HFFc6 (cell line): ENCODE measurements around the gene ZNF227. TPM values are rescaled to one million over a fixed set of nuclear protein-coding genes. Genes with fewer than 3 reads are reported as not detected.

Experiments
- DNase-seq: peaks from one replicate; pipeline ENCODE4 v3.0.0-alpha.2; 2018
- H3K27ac Mint-ChIP-seq: 2 replicates; pipeline ENCODE4 v1.8.0; 2020; ENCODE audit warnings: mild to moderate bottlenecking, mixed read lengths
- H3K27me3 Mint-ChIP-seq: 2 replicates; pipeline ENCODE4 v1.8.0; 2021; ENCODE audit warnings: mild to moderate bottlenecking, moderate library complexity, mixed read lengths; ENCODE audit not compliant: insufficient read depth
- H3K36me3 Mint-ChIP-seq: 2 replicates; pipeline ENCODE4 v1.8.0; 2021; ENCODE audit warnings: low read depth, mixed read lengths
- H3K4me1 Mint-ChIP-seq: 2 replicates; pipeline ENCODE4 v1.8.0; 2020; ENCODE audit warnings: low read depth, mixed read lengths
- H3K4me3 Mint-ChIP-seq: 2 replicates; pipeline ENCODE4 v1.8.0; 2020; ENCODE audit warnings: mild to moderate bottlenecking, moderate library complexity, mixed read lengths
- H3K9me3 Mint-ChIP-seq: 2 replicates; pipeline ENCODE4 v1.8.0; 2020; ENCODE audit warnings: mild to moderate bottlenecking, mixed read lengths
- CTCF ChIP-seq: fragments of 200-600 bp; sonication (generic); IDR thresholded peaks from 2 replicates; pipeline ENCODE4 v1.5.0; 2021; ENCODE audit warnings: antibody characterized with exemption, mild to moderate bottlenecking
- total RNA-seq, 6 experiments: library from RNA; stranded (reverse); fragmentation: NEBNext Ultra II Directional; extraction: Animal tissue kit (Norgen Biotek cat#: 25700); gene quantifications; 2 replicates in 1 of 6; 3 replicates in 5 of 6; pipeline ENCODE4 v1.2.3, GENCODE V29; 2021

ZNF227 gene
- total RNA-seq, 6 experiments from 2014 or later: 11.6 to 13.4 (median 12.9) TPM

GRCh38 chr19:44277331-44277730 lies 65.0 kb downstream of the ZNF227 start:
- no peak overlapping the region for H3K27ac Mint-ChIP-seq
- peaks cover 2% of the 10 kb centered on the region; the same call in 1 of the 2 replicates for H3K27me3 Mint-ChIP-seq
- TF ChIP-seq CTCF: no peak
- H3K9me3 Mint-ChIP-seq: peaks cover 44% of the 10 kb centered on the region
- H3K4me3 Mint-ChIP-seq: no peak overlapping the region
- no peak for DNase-seq
- peaks cover 39% of the 10 kb centered on the region for H3K36me3 Mint-ChIP-seq
- H3K4me1 Mint-ChIP-seq: peaks cover 23% of the 10 kb centered on the region

DNA sequence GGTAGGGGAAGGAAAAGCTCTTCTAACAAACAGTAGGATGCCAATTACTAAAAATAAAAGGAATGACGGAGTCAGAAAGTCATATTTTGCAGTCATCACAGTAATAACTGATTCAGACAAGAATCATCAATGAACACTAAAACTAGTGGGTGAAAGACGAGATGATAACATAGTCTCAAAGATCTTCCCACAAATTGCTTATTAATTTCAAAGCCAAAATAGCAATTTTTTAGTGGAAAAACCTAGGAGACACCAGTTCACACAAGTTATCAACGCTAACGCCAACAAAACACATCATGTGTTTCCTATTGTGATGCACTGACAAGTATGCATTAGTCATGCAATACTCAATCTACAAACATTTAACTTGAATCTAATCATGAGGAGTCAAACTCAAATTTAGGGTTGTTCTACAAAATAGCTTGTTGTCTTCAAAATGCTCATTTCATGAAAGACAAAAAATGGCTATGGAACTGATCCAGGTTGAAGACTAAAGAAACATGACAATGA lies 65.9 kb downstream of the ZNF227 start:
- Mint-ChIP-seq H3K36me3 (peaks cover 33% of the 10 kb centered on the region), H3K27ac (peak overlapping the region; percentile 76), H3K4me1 (peaks cover 29% of the 10 kb centered on the region), H3K9me3 (peaks cover 40% of the 10 kb centered on the region), H3K27me3 (peaks cover 2% of the 10 kb centered on the region; the same call in 1 of the 2 replicates), H3K4me3 (peak overlapping the region; percentile 38)
- no peak for TF ChIP-seq CTCF
- DNase-seq: peak; percentile 38

GRCh38 chr19:44280916-44281315 lies 68.6 kb downstream of the ZNF227 start:
- TF ChIP-seq CTCF: no peak
- Mint-ChIP-seq H3K4me1 (peaks cover 31% of the 10 kb centered on the region), H3K4me3 (no peak overlapping the region), H3K27me3 (peaks cover 2% of the 10 kb centered on the region; the same call in 1 of the 2 replicates), H3K9me3 (peaks cover 28% of the 10 kb centered on the region), H3K36me3 (peaks cover 17% of the 10 kb centered on the region), H3K27ac (no peak overlapping the region)
- DNase-seq: no peak

DNA sequence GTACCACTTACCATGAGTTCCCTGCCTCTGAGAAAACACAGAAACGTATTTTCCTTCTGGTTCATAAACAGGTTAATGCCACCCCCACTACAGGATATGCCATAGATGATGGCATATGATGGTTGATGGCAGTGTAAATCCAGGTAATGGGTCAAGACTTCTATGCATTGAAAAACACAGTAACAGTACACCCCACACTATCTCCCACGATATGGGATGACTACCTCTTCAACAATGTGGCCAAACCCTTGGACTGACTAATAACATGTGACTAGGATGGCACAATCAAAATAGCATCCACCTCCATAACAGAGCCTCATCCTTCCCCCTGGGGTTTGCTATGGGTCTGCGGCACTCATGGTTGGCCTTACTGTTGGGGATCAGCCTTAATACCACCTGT lies 70.5 kb downstream of the ZNF227 start:
- Mint-ChIP-seq H3K27ac (no peak overlapping the region), H3K9me3 (peaks cover 28% of the 10 kb centered on the region), H3K4me1 (peaks cover 27% of the 10 kb centered on the region), H3K4me3 (no peak overlapping the region), H3K27me3 (peaks cover 2% of the 10 kb centered on the region; the same call in 1 of the 2 replicates), H3K36me3 (peaks cover 14% of the 10 kb centered on the region)
- DNase-seq: peak; percentile 8
- no peak for TF ChIP-seq CTCF

- H3K27me3 Mint-ChIP-seq: peaks cover 2% of the 10 kb centered on the region; the same call in 1 of the 2 replicates
- TF ChIP-seq CTCF: no peak
- DNase-seq: no peak
- peaks cover 8% of the 10 kb centered on the region for H3K4me1 Mint-ChIP-seq
- H3K4me3 Mint-ChIP-seq: no peak overlapping the region
- peaks cover 18% of the 10 kb centered on the region for H3K9me3 Mint-ChIP-seq
- peaks cover 35% of the 10 kb centered on the region for H3K36me3 Mint-ChIP-seq
- H3K27ac Mint-ChIP-seq: no peak overlapping the region
Observed at GRCh38 chr19:44284968-44285367, 72.6 kb downstream of the ZNF227 start.

Other genes starting within 250 kb of the ZNF227 start
- gene ZNF155, start 228.3 kb upstream of the ZNF227 start, total RNA-seq: 1 to 10 TPM; 5.7 to 6.7 (median 6.4) TPM
- gene ZNF230, start 209.6 kb upstream of the ZNF227 start, total RNA-seq: 1 to 10 TPM; 1.3 to 2.6 (median 2.0) TPM
- 1 to 10 TPM; 2.4 to 5.1 (median 3.6) TPM for gene ZNF222, start 187.2 kb upstream of the ZNF227 start, total RNA-seq
- gene ZNF223, start 160.5 kb upstream of the ZNF227 start, total RNA-seq: 1 to 10 TPM; 2.3 to 4.1 (median 2.6) TPM
- gene ZNF284, start 140.4 kb upstream of the ZNF227 start, total RNA-seq: 1 to 10 TPM; 1.6 to 2.7 (median 2.4) TPM
- 10 to 100 TPM in 5 of 6 experiments, 1 to 10 TPM in 1; 8.5 to 11.8 (median 10.8) TPM for gene ZNF224, start 118.2 kb upstream of the ZNF227 start, total RNA-seq
- 1 to 10 TPM; 3.5 to 5.5 (median 4.0) TPM for gene ZNF225, start 99.1 kb upstream of the ZNF227 start, total RNA-seq
- gene ZNF234, start 71.0 kb upstream of the ZNF227 start, total RNA-seq: 1 to 10 TPM; 4.8 to 7.2 (median 6.8) TPM
- 10 to 100 TPM; 20.8 to 25.7 (median 22.6) TPM for gene ZNF226, start 47.4 kb upstream of the ZNF227 start, total RNA-seq
- gene ZNF233, start 47.4 kb downstream of the ZNF227 start, total RNA-seq: 1 to 10 TPM in 1 of 6 experiments, under 1 TPM in 5; 0.36 to 1.2 (median 0.68) TPM
- 1 to 10 TPM; 1.6 to 2.1 (median 1.9) TPM for gene ZNF235, start 92.5 kb downstream of the ZNF227 start, total RNA-seq
- 1 to 10 TPM; 2.4 to 4.5 (median 3.1) TPM for gene ZNF112, start 144.1 kb downstream of the ZNF227 start, total RNA-seq
- gene ZNF285, start 189.1 kb downstream of the ZNF227 start, total RNA-seq: 1 to 10 TPM; 1.2 to 2.4 (median 1.5) TPM
- gene ZNF229, start 235.9 kb downstream of the ZNF227 start, total RNA-seq: 1 to 10 TPM; 6.4 to 9.4 (median 7.8) TPM